SJSA1 (cell line): ENCODE data around the gene PLPP7. TPM values are rescaled to one million over a fixed set of nuclear protein-coding genes. Genes with fewer than 3 reads are reported as not detected.
"Not testable (repeated sequence)": the region's sequence is repeated elsewhere in the genome, so short reads cannot be mapped to it uniquely, and the experiment has no call there.

Experiments used
- DNase-seq, 2 experiments: peaks; one replicate each; pipeline ENCODE4 v3.0.0-alpha.2; 2015 to 2020; ENCODE audit warnings: low spot score in 2 of 2, low read depth in 1 of 2
- H3K27ac ChIP-seq: fragments of 250-450 bp; sonication (Bioruptor Pico); 2 replicates; pipeline ENCODE4 v1.5.1; 2020; ENCODE audit warnings: mild to moderate bottlenecking, moderate library complexity
- H3K27me3 ChIP-seq: fragments of 250-450 bp; sonication (Bioruptor Pico); replicated peaks from 2 replicates; pipeline ENCODE4 v1.5.1; 2020; ENCODE audit warnings: mild to moderate bottlenecking, moderate library complexity
- H3K36me3 ChIP-seq: fragments of 250-450 bp; sonication (Bioruptor Pico); 2 replicates; pipeline ENCODE4 v1.5.1; 2020; ENCODE audit warnings: mild to moderate bottlenecking
- H3K4me1 ChIP-seq: fragments of 250-450 bp; sonication (Bioruptor Pico); replicated peaks from 2 replicates; pipeline ENCODE4 v1.6.1; 2021; ENCODE audit warnings: mild to moderate bottlenecking
- H3K4me3 ChIP-seq: fragments of 250-450 bp; sonication (Bioruptor Pico); 2 replicates; pipeline ENCODE4 v1.5.1; 2020; ENCODE audit warnings: mild to moderate bottlenecking
- H3K9me3 ChIP-seq: fragments of 250-450 bp; sonication (Bioruptor Pico); replicated peaks from 2 replicates; pipeline ENCODE4 v1.5.1; 2020; ENCODE audit warnings: mild to moderate bottlenecking
- total RNA-seq: library from RNA; depleted of rRNA; stranded (reverse); fragments of >200 nt; shearing (Covaris generic); gene quantifications from 2 replicates; pipeline ENCODE4 v1.2.3, GENCODE V29; 2014

The PLPP7 gene
- total RNA-seq, 1 experiment from 2014 or later, result 0.08 TPM

- not testable (repeated sequence) for DNase-seq, H3K36me3 ChIP-seq, H3K27me3 ChIP-seq, H3K27ac ChIP-seq, H3K4me1 ChIP-seq, H3K9me3 ChIP-seq, H3K4me3 ChIP-seq
These were observed 42.5 kb downstream of the PLPP7 start for GRCh38 chr9:131331996-131332395.

- Histone ChIP-seq H3K36me3 (no peaks in the 10 kb centered on the region), H3K27me3 (no peaks in the 10 kb centered on the region), H3K9me3 (no peaks in the 10 kb centered on the region), H3K4me1 (no peaks in the 10 kb centered on the region), H3K4me3 (no peak overlapping the region), H3K27ac (no peak overlapping the region)
- DNase-seq, result no peak
These were observed 44.5 kb downstream of the PLPP7 start for GRCh38 chr9:131333771-131334628.

- Histone ChIP-seq H3K36me3 (no peaks in the 10 kb centered on the region), H3K27me3 (no peaks in the 10 kb centered on the region), H3K4me3 (no peak overlapping the region), H3K4me1 (no peaks in the 10 kb centered on the region), H3K27ac (no peak overlapping the region), H3K9me3 (no peaks in the 10 kb centered on the region)
- no peak for DNase-seq
These were observed 45.3 kb downstream of the PLPP7 start for GRCh38 chr9:131334629-131335367.

DNA sequence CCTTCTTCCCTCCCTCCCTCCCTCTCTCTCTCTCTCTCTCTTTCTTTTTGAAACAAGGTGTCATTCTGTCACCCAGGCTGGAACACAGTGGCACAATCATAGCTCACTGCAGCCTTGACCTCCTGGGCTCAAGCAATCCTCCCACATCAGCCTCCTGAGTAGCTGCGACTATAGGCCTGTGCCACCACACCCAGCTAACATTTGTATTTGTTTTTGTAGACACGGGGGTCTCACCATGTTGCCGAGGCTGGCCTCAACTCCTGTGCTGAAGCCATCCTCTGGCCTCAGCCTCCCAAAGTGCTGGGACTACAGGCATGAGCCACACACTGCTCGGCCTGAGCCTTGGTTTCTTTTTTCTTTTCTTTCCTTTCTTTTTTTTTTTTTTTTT is 45.8 kb downstream of the PLPP7 start:
- H3K27me3 ChIP-seq, result no peaks in the 10 kb centered on the region
- no peaks in the 10 kb centered on the region for H3K36me3 ChIP-seq
- no peaks in the 10 kb centered on the region for H3K4me1 ChIP-seq
- H3K27ac ChIP-seq, result no peak overlapping the region
- H3K4me3 ChIP-seq, result no peak overlapping the region
- DNase-seq, result no peak
- no peaks in the 10 kb centered on the region for H3K9me3 ChIP-seq

- H3K36me3 ChIP-seq, result no peaks in the 10 kb centered on the region
- H3K4me1 ChIP-seq, result no peaks in the 10 kb centered on the region
- H3K4me3 ChIP-seq, result no peak overlapping the region
- H3K27me3 ChIP-seq, result no peaks in the 10 kb centered on the region
- H3K27ac ChIP-seq, result no peak overlapping the region
- no peaks in the 10 kb centered on the region for H3K9me3 ChIP-seq
- no peak for DNase-seq
These were observed 47.8 kb downstream of the PLPP7 start for GRCh38 chr9:131337131-131337848.

DNA sequence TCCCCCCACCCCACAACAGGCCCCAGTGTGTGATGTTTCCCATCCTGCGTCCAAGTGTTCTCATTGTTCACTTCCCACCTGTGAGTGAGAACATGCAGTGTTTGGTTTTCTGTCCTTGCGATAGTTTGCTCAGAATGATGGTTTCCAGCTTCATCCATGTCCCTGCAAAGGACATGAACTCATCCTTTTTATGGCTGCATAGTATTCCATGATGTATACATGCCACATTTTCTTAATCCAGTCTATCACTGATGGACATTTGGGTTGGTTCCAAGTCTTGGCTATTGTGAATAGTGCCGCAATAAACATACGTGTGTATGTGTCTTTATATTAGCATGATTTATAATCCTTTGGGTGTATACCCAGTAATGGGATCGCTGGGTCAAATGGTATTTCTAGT is 49.7 kb downstream of the PLPP7 start:
- H3K4me1 ChIP-seq, result not testable (repeated sequence)

GRCh38 chr9:131344931-131345535 is 55.5 kb downstream of the PLPP7 start:
- not testable (repeated sequence) for H3K4me1 ChIP-seq, H3K9me3 ChIP-seq, H3K4me3 ChIP-seq, H3K27me3 ChIP-seq, H3K36me3 ChIP-seq, H3K27ac ChIP-seq, DNase-seq

More for the DNA sequence above, 49.7 kb downstream of the PLPP7 start:
- not testable (repeated sequence) for DNase-seq, H3K36me3 ChIP-seq, H3K27me3 ChIP-seq, H3K27ac ChIP-seq, H3K4me3 ChIP-seq, H3K9me3 ChIP-seq

DNA sequence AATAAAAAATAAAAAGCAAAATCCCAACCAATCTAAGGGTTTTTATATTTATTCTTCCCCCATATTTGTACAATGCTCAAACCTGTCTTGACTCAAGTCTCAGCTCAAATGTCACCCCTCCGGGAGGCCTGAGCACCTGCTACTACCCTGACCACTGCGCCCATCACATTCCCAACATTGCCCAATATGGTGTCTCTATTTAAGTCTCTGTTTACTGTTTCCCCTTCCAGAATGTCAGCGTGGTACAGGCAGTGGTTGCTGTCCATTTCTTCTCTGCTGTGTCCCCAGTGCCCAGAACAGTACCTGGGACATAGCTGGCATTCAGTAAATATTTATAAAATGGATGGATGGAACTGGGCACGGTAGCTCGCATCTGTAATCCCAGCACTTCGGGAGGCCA is 57.0 kb downstream of the PLPP7 start:
- H3K4me3 ChIP-seq, result no peak overlapping the region
- no peaks in the 10 kb centered on the region for H3K36me3 ChIP-seq
- DNase-seq, result no peak
- no peaks in the 10 kb centered on the region for H3K9me3 ChIP-seq
- H3K27ac ChIP-seq, result no peak overlapping the region
- peaks cover 16% of the 10 kb centered on the region for H3K4me1 ChIP-seq
- no peaks in the 10 kb centered on the region for H3K27me3 ChIP-seq

DNA sequence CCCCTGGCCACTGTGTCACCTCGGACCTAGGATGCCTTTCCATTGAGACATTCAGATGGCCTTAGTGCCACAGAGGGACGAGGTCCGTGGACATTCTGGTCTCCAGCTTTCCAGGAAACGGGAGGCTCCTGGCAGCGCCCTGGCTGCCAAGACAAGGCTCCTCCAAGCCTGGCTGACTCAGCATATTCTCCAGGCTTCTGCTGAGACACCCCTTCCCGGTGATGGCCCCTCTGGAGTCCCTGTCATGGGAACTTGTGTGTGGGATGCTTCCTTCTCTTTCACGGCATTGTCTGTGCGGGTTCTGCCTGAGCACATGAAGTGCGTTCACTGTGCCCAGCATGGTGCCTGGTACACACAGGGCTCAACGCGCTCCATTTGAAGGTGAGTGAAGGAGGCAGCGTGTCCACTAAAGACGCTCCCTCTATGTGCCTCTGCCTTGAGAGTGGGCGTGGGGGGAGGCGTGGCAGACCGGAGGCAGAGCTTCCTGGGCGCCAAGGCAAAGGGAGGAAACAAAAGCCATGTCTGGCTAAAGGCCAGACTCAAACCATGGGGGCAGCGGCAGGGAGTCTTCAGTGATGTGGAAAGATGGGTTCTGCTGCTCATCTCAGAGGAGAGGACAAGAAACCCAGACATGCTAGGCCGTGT is 58.0 kb downstream of the PLPP7 start:
- Histone ChIP-seq H3K9me3 (no peaks in the 10 kb centered on the region), H3K4me1 (peaks cover 16% of the 10 kb centered on the region), H3K4me3 (no peak overlapping the region), H3K27ac (no peak overlapping the region), H3K36me3 (no peaks in the 10 kb centered on the region), H3K27me3 (no peaks in the 10 kb centered on the region)
- no peak for DNase-seq

GRCh38 chr9:131348631-131349521 is 59.4 kb downstream of the PLPP7 start:
- no peak for DNase-seq
- H3K27me3 ChIP-seq, result no peaks in the 10 kb centered on the region
- H3K4me3 ChIP-seq, result no peak overlapping the region
- no peaks in the 10 kb centered on the region for H3K9me3 ChIP-seq
- no peak overlapping the region for H3K27ac ChIP-seq
- peaks cover 16% of the 10 kb centered on the region for H3K4me1 ChIP-seq
- no peaks in the 10 kb centered on the region for H3K36me3 ChIP-seq

DNA sequence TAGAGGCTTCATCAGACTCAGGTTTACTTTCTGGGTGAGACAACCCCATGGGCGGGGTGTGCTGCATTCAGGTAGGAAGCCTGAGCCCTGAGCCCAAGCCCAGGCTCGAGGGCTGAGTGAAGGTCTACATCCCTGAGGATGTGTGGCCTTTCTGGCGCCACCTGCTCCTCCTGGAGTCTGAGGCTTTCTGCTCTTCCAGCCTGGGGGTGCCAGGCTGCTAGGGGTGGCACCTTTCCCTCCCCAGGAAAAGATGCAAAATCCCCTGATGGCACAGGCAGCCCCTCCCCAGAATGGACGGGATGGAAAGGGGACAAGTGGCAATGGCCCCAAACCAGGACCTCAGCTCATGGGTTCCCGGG is 60.0 kb downstream of the PLPP7 start:
- Histone ChIP-seq H3K27me3 (no peaks in the 10 kb centered on the region), H3K36me3 (no peaks in the 10 kb centered on the region), H3K4me3 (no peak overlapping the region), H3K9me3 (no peaks in the 10 kb centered on the region), H3K4me1 (peaks cover 16% of the 10 kb centered on the region), H3K27ac (no peak overlapping the region)
- no peak for DNase-seq

DNA sequence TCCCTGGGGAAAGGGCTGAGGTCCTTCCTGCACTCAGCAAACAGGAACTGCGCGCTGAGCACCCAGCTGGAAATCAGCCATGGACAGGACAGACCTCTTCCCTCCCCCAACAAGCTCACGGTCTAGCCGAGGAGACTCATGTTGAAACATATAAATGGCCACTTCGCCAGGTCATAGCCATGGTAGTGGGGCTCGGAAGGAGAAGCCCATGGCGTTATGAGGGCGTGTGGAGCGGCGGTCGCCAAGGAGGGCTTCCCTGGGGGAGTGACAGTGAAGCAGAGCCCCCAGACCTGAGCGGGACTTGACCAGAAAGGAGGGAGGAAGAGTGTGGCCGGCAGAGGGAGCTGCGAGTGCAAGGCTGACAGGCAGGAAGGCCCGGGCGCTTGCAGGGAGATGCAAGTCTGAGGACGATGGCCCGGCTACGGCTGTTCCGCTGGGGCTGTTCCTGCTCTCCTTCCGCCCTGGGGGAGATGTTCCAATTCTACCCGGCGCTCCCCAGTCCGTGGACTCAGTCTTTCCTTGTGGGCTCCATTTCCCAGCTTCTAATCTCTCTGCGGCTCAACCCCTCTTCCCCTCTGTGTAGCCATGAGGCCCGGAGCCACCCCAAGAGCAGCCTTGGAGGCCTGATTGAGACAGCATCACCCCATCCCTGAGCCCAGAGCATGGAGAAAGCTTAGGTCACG is 60.5 kb downstream of the PLPP7 start:
- Histone ChIP-seq H3K36me3 (no peaks in the 10 kb centered on the region), H3K27ac (peak overlapping the region; percentile 51), H3K4me1 (peaks cover 16% of the 10 kb centered on the region), H3K4me3 (no peak overlapping the region), H3K27me3 (no peaks in the 10 kb centered on the region), H3K9me3 (no peaks in the 10 kb centered on the region)
- DNase-seq, result peak; percentile 75 to 85
